ENCODE measurements around the gene NTNG2.

The NTNG2 gene

GRCh38 chr9:132201780-132202703 is 40.2 kb downstream of the NTNG2 start:
- no peak for DNase-seq (ENCODE audit: low spot score)

- DNase-seq (ENCODE audit: low spot score) = no peak
These were observed 43.0 kb downstream of the NTNG2 start for GRCh38 chr9:132204883-132205282.

- no peak for DNase-seq (ENCODE audit: low spot score)
These were observed 45.4 kb downstream of the NTNG2 start for GRCh38 chr9:132207215-132207614.

- DNase-seq (ENCODE audit: low spot score) = no peak
These were observed 46.2 kb downstream of the NTNG2 start for GRCh38 chr9:132207839-132208615.

GRCh38 chr9:132209228-132209627 is 47.4 kb downstream of the NTNG2 start:
- no peak for DNase-seq (ENCODE audit: low spot score)

GRCh38 chr9:132210472-132211145 is 48.8 kb downstream of the NTNG2 start:
- no peak for DNase-seq (ENCODE audit: low spot score)

GRCh38 chr9:132211570-132211969 is 49.7 kb downstream of the NTNG2 start:
- no peak for DNase-seq (ENCODE audit: low spot score)

- DNase-seq (ENCODE audit: low spot score) = peak; percentile 21
These were observed 52.3 kb downstream of the NTNG2 start for GRCh38 chr9:132214027-132214622.

- no peak for DNase-seq (ENCODE audit: low spot score)
These were observed 55.2 kb downstream of the NTNG2 start for GRCh38 chr9:132216861-132217619.

- DNase-seq (ENCODE audit: low spot score) = no peak
These were observed 56.4 kb downstream of the NTNG2 start for GRCh38 chr9:132218208-132218607.

- no peak for DNase-seq (ENCODE audit: low spot score)
These were observed 60.1 kb downstream of the NTNG2 start for GRCh38 chr9:132221941-132222340.

- DNase-seq (ENCODE audit: low spot score) = no peak
These were observed 62.8 kb downstream of the NTNG2 start for GRCh38 chr9:132224645-132225044.

- no peak for DNase-seq (ENCODE audit: low spot score)
These were observed 64.9 kb downstream of the NTNG2 start for GRCh38 chr9:132226571-132227430.

GRCh38 chr9:132228062-132228461 is 66.2 kb downstream of the NTNG2 start:
- no peak for DNase-seq (ENCODE audit: low spot score)

GRCh38 chr9:132230605-132231004 is 68.7 kb downstream of the NTNG2 start:
- no peak for DNase-seq (ENCODE audit: low spot score)

GRCh38 chr9:132231019-132231701 is 69.3 kb downstream of the NTNG2 start:
- DNase-seq (ENCODE audit: low spot score) = no peak

GRCh38 chr9:132232522-132232921 is 70.7 kb downstream of the NTNG2 start:
- DNase-seq (ENCODE audit: low spot score) = no peak

GRCh38 chr9:132233138-132233537 is 71.3 kb downstream of the NTNG2 start:
- DNase-seq (ENCODE audit: low spot score) = no peak

GRCh38 chr9:132234535-132234934 is 72.7 kb downstream of the NTNG2 start:
- no peak for DNase-seq (ENCODE audit: low spot score)

GRCh38 chr9:132235125-132235524 is 73.3 kb downstream of the NTNG2 start:
- no peak for DNase-seq (ENCODE audit: low spot score)
